Aorta (tissue), 5 donors: ENCODE data around the gene DHRS2. TPM values are rescaled to one million over a fixed set of nuclear protein-coding genes. Genes with fewer than 3 reads are reported as not detected.
"Not testable (repeated sequence)": the region's sequence is repeated elsewhere in the genome, so short reads cannot be mapped to it uniquely, and the experiment has no call there.

ENCODE experiments used
- ATAC-seq: fragments of 200-7000 bp; cut with Tn5 transposase; one replicate; pipeline ENCODE4 v1.9.1; 2022; ENCODE audit warnings: moderate library complexity; ENCODE audit not compliant: low FRiP score
- DNase-seq, 2 donors: peaks; one replicate each; pipeline ENCODE4 v3.0.0-alpha.2; 2020
- H3K27ac ChIP-seq, 2 donors: one replicate each; pipeline ENCODE4 v1.5.1; 2013; ENCODE audit warnings: low read length in 2 of 2, mild to moderate bottlenecking in 2 of 2, moderate library complexity in 2 of 2, control low read depth in 1 of 2, inconsistent platforms in 1 of 2, low read depth in 1 of 2
- H3K27me3 ChIP-seq, 2 donors: one replicate each; pipeline ENCODE4 v1.6.1; 2013; ENCODE audit warnings: control low read depth in 1 of 2, low read length in 1 of 2, mild to moderate bottlenecking in 1 of 2, moderate library complexity in 1 of 2; ENCODE audit not compliant: insufficient read depth in 2 of 2, control insufficient read depth in 1 of 2
- H3K36me3 ChIP-seq, 2 donors: one replicate each; pipeline ENCODE4 v1.6.1; 2013; ENCODE audit warnings: control low read depth in 1 of 2, low read length in 1 of 2, mild to moderate bottlenecking in 1 of 2; ENCODE audit not compliant: insufficient read depth in 2 of 2, control insufficient read depth in 1 of 2
- H3K4me1 ChIP-seq, 2 donors: one replicate each; pipeline ENCODE4 v1.6.1; 2013; ENCODE audit warnings: low read length in 2 of 2, control low read depth in 1 of 2, mild to moderate bottlenecking in 1 of 2, moderate library complexity in 1 of 2; ENCODE audit not compliant: insufficient read depth in 2 of 2, control insufficient read depth in 1 of 2
- H3K4me3 ChIP-seq, 2 donors: one replicate each; pipeline ENCODE4 v1.5.1; 2013; ENCODE audit warnings: low read length in 2 of 2, control low read depth in 1 of 2, mild to moderate bottlenecking in 1 of 2
- H3K9me3 ChIP-seq: one replicate; pipeline ENCODE4 v1.6.1; 2013; ENCODE audit warnings: mild to moderate bottlenecking, low read length; ENCODE audit not compliant: control insufficient read depth
- WGBS, 2 donors: extraction: QIAGEN DNeasy Blood & Tissue Kit; methylation state at CpG; one replicate each; pipeline ENCODE4 v1.1.7; 2013; 5-methylcytosine and 5-hydroxymethylcytosine counted together
- intact Hi-C, 2 donors: fragments of 100-400 bp; cut with DNase I; formaldehyde crosslinking; loops; one replicate each; pipeline versions ENCODE4 v1.14.2 to v1.15.0; 2022
- long read RNA-seq, 2 donors: library from polyadenylated mRNA; unstranded; transcript quantifications; one replicate each; pipeline ENCODE4 v2.0.0, GENCODE V29; 2020 to 2021
- polyA plus RNA-seq, 2 donors: library from polyadenylated mRNA; stranded (reverse); fragments of 200-250 nt; gene quantifications; one replicate each; pipeline ENCODE4 v1.2.3, GENCODE V29; 2013
- total RNA-seq, 2 donors: library from RNA; stranded (reverse); fragmentation: NEBNext Ultra II Directional; extraction: Animal tissue kit (Norgen Biotek cat#: 25700); gene quantifications; one replicate each; pipeline ENCODE4 v1.2.1, GENCODE V29; 2021
- donor health status: healthy with polysubstance abuse.
- donor health status: Bipolar disorder and iron deficiency.
- donor health status: DM: no; HTN: no; CAD: no.
- donor health status: DM: no; HTN: no; CAD: no.
- donor health status: DM: yes; HTN: yes; CAD: no.

The DHRS2 gene
- total RNA-seq, result not detected
- polyA plus RNA-seq, result under 1 TPM in 1 of 2 donors, not detected in 1; 0.18 TPM
- long read RNA-seq, donor 1, result 0 reads
- long read RNA-seq, donor 2, result 0 reads

GRCh38 chr14:23636317-23637211 is at the start of gene DHRS2:
DHRS2 (plus strand) TSS chr14:23636364; CDS start chr14:23638865, 2,501 bp downstream.
- ATAC-seq, result no peak
- Histone ChIP-seq H3K4me1 (no peaks in the 10 kb centered on the region), H3K27ac (no peak within 1 kb of the TSS), H3K4me3 (no peak within 1 kb of the TSS), H3K9me3 (no peaks in the 10 kb centered on the region), H3K36me3 (no peaks in the 10 kb centered on the region), H3K27me3 (no peaks in the 10 kb centered on the region)
- no peak for DNase-seq
- 88 to 91% methylated on average over 23 of the region's 23 CpGs for WGBS, 2 donors
- intact Hi-C loops, result loop anchor here in 1 of 2 donors (10.0 kb wide), 1 partner anchor 278 kb away; no protein-coding TSS in a partner anchor

GRCh38 chr14:23588884-23589598 is 47.1 kb upstream of the DHRS2 start:
- WGBS, 2 donors, result 18 to 23% methylated on average over 5 of the region's 5 CpGs
- Histone ChIP-seq H3K27ac (no peak overlapping the region), H3K27me3 (peaks cover 0 to 2% of the 10 kb centered on the region in 2 donors), H3K9me3 (no peaks in the 10 kb centered on the region), H3K36me3 (no peaks in the 10 kb centered on the region), H3K4me1 (peaks cover 0 to 2% of the 10 kb centered on the region in 2 donors), H3K4me3 (no peak overlapping the region)
- intact Hi-C loops, result no loop called here
- ATAC-seq (peak; percentile 74), DNase-seq (peak; percentile 90 to 92)

GRCh38 chr14:23589606-23590005 is 46.6 kb upstream of the DHRS2 start:
- DNase-seq (no peak), ATAC-seq (no peak)
- 94 to 96% methylated on average over 2 of the region's 2 CpGs for WGBS, 2 donors
- Histone ChIP-seq H3K27ac (no peak overlapping the region), H3K36me3 (no peaks in the 10 kb centered on the region), H3K9me3 (no peaks in the 10 kb centered on the region), H3K4me3 (no peak overlapping the region), H3K27me3 (peaks cover 0 to 2% of the 10 kb centered on the region in 2 donors), H3K4me1 (peaks cover 0 to 2% of the 10 kb centered on the region in 2 donors)
- intact Hi-C loops, result no loop called here

- Histone ChIP-seq H3K27me3 (peaks cover 0 to 2% of the 10 kb centered on the region in 2 donors), H3K9me3 (no peaks in the 10 kb centered on the region), H3K36me3 (no peaks in the 10 kb centered on the region), H3K4me3 (no peak overlapping the region), H3K4me1 (peaks cover 0 to 2% of the 10 kb centered on the region in 2 donors), H3K27ac (no peak overlapping the region)
- 91% methylated on average over 4 of the region's 4 CpGs for WGBS, 2 donors
- DNase-seq, result no peak
- ATAC-seq, result no peak
- intact Hi-C loops, result no loop called here
Observed at GRCh38 chr14:23590198-23590597, 46.0 kb upstream of the DHRS2 start.

- H3K9me3 ChIP-seq, intact Hi-C loops, H3K27me3 ChIP-seq, H3K4me1 ChIP-seq, DNase-seq, ATAC-seq, H3K36me3 ChIP-seq, H3K4me3 ChIP-seq, H3K27ac ChIP-seq: not testable (repeated sequence)
- WGBS, 2 donors, result 79 to 81% methylated on average over 3 of the region's 3 CpGs
Observed at GRCh38 chr14:23594191-23594590, 42.0 kb upstream of the DHRS2 start.

GRCh38 chr14:23600322-23600707 is 35.8 kb upstream of the DHRS2 start:
- WGBS, 2 donors, result 35 to 85% methylated on average over 2 of the region's 2 CpGs
- H3K4me3 ChIP-seq, result no peak overlapping the region
- ATAC-seq, result no peak
- H3K4me1 ChIP-seq, result no peaks in the 10 kb centered on the region
- no peak for DNase-seq
- H3K27ac ChIP-seq, result no peak overlapping the region
- no peaks in the 10 kb centered on the region for H3K36me3 ChIP-seq
- intact Hi-C loops, result no loop called here
- no peaks in the 10 kb centered on the region for H3K9me3 ChIP-seq
- H3K27me3 ChIP-seq, result no peaks in the 10 kb centered on the region

GRCh38 chr14:23600806-23601205 is 35.4 kb upstream of the DHRS2 start:
- H3K27ac ChIP-seq, result no peak overlapping the region
- 92 to 97% methylated on average over 1 of the region's 1 CpG for WGBS, 2 donors
- ATAC-seq (no peak), DNase-seq (no peak)
- no peaks in the 10 kb centered on the region for H3K9me3 ChIP-seq
- intact Hi-C loops, result no loop called here
- no peaks in the 10 kb centered on the region for H3K36me3 ChIP-seq
- H3K27me3 ChIP-seq, result no peaks in the 10 kb centered on the region
- no peak overlapping the region for H3K4me3 ChIP-seq
- H3K4me1 ChIP-seq, result no peaks in the 10 kb centered on the region

- intact Hi-C loops, result no loop called here
- no peaks in the 10 kb centered on the region for H3K36me3 ChIP-seq
- H3K4me1 ChIP-seq, result no peaks in the 10 kb centered on the region
- no peak for ATAC-seq
- no peak overlapping the region for H3K4me3 ChIP-seq
- no peak overlapping the region for H3K27ac ChIP-seq
- no peak for DNase-seq
- H3K9me3 ChIP-seq, result no peaks in the 10 kb centered on the region
- H3K27me3 ChIP-seq, result no peaks in the 10 kb centered on the region
Observed at GRCh38 chr14:23601424-23601823, 34.7 kb upstream of the DHRS2 start.
